Central memory CD8-positive, alpha-beta T cell (primary cell): ENCODE measurements around the gene EN1.

Experiments used
- ATAC-seq: fragments of 150-1000 bp; cut with Tn5 transposase; replicated peaks from 2 replicates; pipeline ENCODE4 v1.10.0; 2022; ENCODE audit warnings: mild to moderate bottlenecking, moderate FRiP score, moderate number of reproducible peaks; ENCODE audit not compliant: poor library complexity, severe bottlenecking; ENCODE audit errors: extremely low read depth
- DNase-seq, 2 donors: peaks; one replicate each; pipeline ENCODE4 v3.0.0; 2021; ENCODE audit warnings: low spot score in 2 of 2
- H3K27ac Mint-ChIP-seq: one replicate; pipeline ENCODE4 v1.8.0; 2022; ENCODE audit warnings: low read depth, mild to moderate bottlenecking, moderate library complexity, mixed read lengths
- H3K27me3 Mint-ChIP-seq: one replicate; pipeline ENCODE4 v1.8.0; 2022; ENCODE audit warnings: mixed read lengths
- H3K36me3 Mint-ChIP-seq: one replicate; pipeline ENCODE4 v1.8.0; 2022; ENCODE audit warnings: mild to moderate bottlenecking, moderate library complexity, mixed read lengths; ENCODE audit not compliant: insufficient read depth
- H3K4me1 Mint-ChIP-seq: one replicate; pipeline ENCODE4 v1.8.0; 2022; ENCODE audit warnings: mixed read lengths
- H3K4me3 Mint-ChIP-seq: one replicate; pipeline ENCODE4 v1.8.0; 2022; ENCODE audit warnings: mild to moderate bottlenecking, moderate library complexity, mixed read lengths
- H3K9me3 Mint-ChIP-seq: one replicate; pipeline ENCODE4 v1.8.0; 2022; ENCODE audit warnings: mixed read lengths

The EN1 gene

GRCh38 chr2:118834440-118834810, 13.0 kb downstream of the EN1 start:
- H3K4me3 Mint-ChIP-seq: no peak overlapping the region
- H3K9me3 Mint-ChIP-seq: no peaks in the 10 kb centered on the region
- H3K4me1 Mint-ChIP-seq: peaks cover 7% of the 10 kb centered on the region
- no peak overlapping the region for H3K27ac Mint-ChIP-seq
- H3K27me3 Mint-ChIP-seq: peaks cover 97% of the 10 kb centered on the region
- H3K36me3 Mint-ChIP-seq: peaks cover 2% of the 10 kb centered on the region
- DNase-seq (no peak), ATAC-seq (no peak)

DNA sequence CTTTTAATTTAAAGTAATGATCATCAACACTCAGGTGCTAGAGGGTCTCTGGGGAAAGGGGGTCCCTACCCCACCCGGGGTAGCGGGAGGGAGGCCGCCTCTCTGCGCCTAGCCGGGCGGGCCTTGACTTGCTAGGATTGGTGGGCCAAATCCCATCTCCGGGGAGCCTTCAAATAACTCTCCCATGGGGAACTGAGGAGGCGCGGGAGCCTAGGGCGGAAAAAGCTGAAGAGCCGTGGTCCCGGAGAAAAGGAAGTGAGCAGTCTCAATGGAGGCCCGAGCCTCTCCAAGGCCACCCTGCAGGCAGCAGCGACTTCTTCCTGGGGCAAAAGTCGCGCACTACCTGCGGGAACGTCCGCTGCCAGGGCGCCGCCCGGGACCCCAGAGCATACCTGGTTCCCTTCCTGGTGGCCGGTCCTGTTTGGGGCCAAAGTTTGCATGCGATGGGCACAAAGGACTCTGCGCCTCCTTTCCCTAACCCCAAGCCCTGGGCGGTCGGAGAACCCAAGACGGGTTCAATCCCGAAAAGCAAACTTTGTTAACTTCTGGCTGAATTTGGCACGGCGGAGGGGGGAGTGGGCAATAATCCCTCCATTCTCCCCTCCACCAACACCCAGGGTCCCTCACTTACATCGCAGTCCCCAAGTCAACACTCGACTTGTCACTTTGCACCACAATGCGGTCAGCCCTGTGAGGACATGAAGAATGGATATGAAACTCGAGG, 13.6 kb downstream of the EN1 start:
- Mint-ChIP-seq H3K27me3 (peaks cover 94% of the 10 kb centered on the region), H3K4me1 (peaks cover 7% of the 10 kb centered on the region), H3K36me3 (peaks cover 2% of the 10 kb centered on the region), H3K27ac (no peak overlapping the region), H3K9me3 (no peaks in the 10 kb centered on the region), H3K4me3 (no peak overlapping the region)
- DNase-seq (no peak), ATAC-seq (no peak)

- no peak for ATAC-seq
- Mint-ChIP-seq H3K4me1 (peaks cover 7% of the 10 kb centered on the region), H3K36me3 (peaks cover 2% of the 10 kb centered on the region), H3K4me3 (no peak overlapping the region), H3K27ac (no peak overlapping the region), H3K9me3 (no peaks in the 10 kb centered on the region), H3K27me3 (peaks cover 94% of the 10 kb centered on the region)
- DNase-seq: no peak
Measured at GRCh38 chr2:118832791-118833715, 14.4 kb downstream of the EN1 start.

DNA sequence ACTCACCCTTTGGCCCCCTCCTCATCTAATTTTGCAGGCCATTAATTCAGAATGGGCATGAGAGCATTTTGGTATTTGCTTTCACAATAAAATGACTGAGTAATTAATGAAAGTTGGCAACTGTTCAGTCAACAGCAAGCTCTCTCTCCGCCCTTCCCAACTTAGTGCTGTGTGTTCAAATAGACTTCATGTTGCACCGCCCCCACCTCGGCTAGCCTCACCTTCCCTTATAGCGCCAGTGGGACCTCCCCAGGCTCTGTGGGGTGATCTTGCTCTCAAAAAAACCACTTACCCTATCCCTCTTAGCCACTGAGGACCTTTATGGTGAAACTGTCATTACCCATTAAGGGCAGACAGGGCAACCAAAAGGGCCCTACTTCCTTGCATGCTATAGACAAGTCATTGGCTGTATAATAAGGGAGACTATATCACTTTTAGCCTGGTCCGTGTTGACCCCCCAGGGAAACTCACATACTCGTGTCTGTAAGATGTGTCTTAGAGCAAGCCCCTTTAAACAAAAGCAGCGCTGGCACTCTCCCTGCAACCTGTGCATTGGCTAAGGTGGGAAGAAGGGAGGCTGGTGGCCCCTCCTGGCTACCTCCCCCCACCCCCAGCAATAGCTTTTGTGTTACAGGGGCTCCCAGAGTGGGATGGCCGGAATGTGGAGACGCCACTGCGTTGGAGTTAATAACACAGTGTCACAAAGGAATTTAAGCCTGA, 15.2 kb downstream of the EN1 start:
- H3K4me1 Mint-ChIP-seq: peaks cover 7% of the 10 kb centered on the region
- DNase-seq: no peak
- H3K27me3 Mint-ChIP-seq: peaks cover 88% of the 10 kb centered on the region
- peaks cover 2% of the 10 kb centered on the region for H3K36me3 Mint-ChIP-seq
- no peaks in the 10 kb centered on the region for H3K9me3 Mint-ChIP-seq
- H3K4me3 Mint-ChIP-seq: no peak overlapping the region
- H3K27ac Mint-ChIP-seq: no peak overlapping the region
- ATAC-seq: no peak

DNA sequence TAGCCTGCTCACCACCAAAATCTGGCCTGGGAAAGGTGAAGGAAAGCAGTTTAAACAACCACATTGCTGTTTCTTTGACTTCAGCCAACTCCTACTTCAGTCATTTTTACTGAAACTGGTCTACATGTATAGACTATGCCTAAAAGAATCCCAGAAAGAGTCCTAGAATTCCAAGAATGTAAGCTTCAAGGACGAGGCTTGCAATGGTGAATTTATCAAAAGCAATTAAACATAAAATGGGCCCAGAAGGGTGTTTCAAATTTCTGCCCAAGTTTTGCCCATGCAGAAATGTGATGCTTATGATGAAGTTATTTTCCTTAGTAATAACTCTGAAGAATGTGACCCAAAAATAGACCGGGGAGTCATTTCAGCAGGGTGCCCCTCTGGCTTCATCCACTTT, 16.6 kb downstream of the EN1 start:
- ATAC-seq (no peak), DNase-seq (no peak)
- H3K27ac Mint-ChIP-seq: no peak overlapping the region
- no peak overlapping the region for H3K4me3 Mint-ChIP-seq
- H3K4me1 Mint-ChIP-seq: peaks cover 7% of the 10 kb centered on the region
- H3K27me3 Mint-ChIP-seq: peaks cover 84% of the 10 kb centered on the region
- H3K9me3 Mint-ChIP-seq: no peaks in the 10 kb centered on the region
- H3K36me3 Mint-ChIP-seq: peaks cover 2% of the 10 kb centered on the region

DNA sequence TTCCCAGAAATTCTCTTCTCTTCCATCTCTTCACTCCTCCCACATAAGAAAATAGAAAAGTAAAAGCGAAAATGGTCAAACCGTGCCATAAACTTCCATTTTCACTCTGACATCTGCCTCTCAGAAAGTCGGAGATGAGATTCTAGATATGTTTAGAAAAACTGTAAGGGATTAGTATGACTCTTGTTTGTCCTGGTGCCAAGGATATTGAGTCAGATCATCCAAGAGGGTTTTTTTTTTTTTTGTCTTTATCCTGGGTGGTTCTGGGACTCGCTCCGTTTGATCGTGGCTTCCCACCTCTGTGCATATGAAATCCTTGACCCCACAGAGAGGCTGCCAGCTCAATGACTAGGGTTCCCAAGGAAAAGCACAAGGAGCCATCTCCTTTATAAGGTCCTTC, 17.3 kb downstream of the EN1 start:
- H3K4me3 Mint-ChIP-seq: no peak overlapping the region
- H3K27me3 Mint-ChIP-seq: peaks cover 85% of the 10 kb centered on the region
- no peaks in the 10 kb centered on the region for H3K36me3 Mint-ChIP-seq
- H3K27ac Mint-ChIP-seq: no peak overlapping the region
- H3K9me3 Mint-ChIP-seq: no peaks in the 10 kb centered on the region
- no peak for DNase-seq
- ATAC-seq: no peak
- H3K4me1 Mint-ChIP-seq: peaks cover 2% of the 10 kb centered on the region

GRCh38 chr2:118826093-118826492, 21.4 kb downstream of the EN1 start:
- H3K4me1 Mint-ChIP-seq: no peaks in the 10 kb centered on the region
- H3K27ac Mint-ChIP-seq: peak overlapping the region; percentile 56
- no peaks in the 10 kb centered on the region for H3K36me3 Mint-ChIP-seq
- ATAC-seq: no peak
- H3K27me3 Mint-ChIP-seq: peaks cover 71% of the 10 kb centered on the region
- H3K9me3 Mint-ChIP-seq: no peaks in the 10 kb centered on the region
- no peak overlapping the region for H3K4me3 Mint-ChIP-seq
- no peak for DNase-seq

DNA sequence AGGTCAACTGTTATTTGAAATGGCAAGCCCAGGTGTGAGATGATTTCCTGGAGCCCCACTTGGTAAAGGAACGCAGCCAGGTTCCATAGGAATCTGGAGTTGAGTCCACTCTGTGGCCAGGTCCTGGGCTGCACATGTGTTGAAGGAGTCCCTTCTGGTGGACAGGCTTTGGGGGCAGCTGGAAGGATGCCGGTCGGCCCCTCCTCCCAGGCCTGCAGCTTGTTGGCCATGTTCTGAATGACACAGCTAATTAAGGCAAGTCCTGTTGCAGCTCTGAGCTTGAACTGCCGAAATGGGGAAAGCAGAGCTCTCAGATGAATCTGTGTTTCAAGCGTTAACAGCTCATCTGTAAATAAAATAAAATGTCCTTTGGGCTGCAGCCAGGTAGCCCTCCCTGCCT, 23.8 kb downstream of the EN1 start:
- H3K27ac Mint-ChIP-seq: no peak overlapping the region
- no peaks in the 10 kb centered on the region for H3K36me3 Mint-ChIP-seq
- peaks cover 74% of the 10 kb centered on the region for H3K27me3 Mint-ChIP-seq
- DNase-seq (no peak), ATAC-seq (no peak)
- no peak overlapping the region for H3K4me3 Mint-ChIP-seq
- H3K9me3 Mint-ChIP-seq: no peaks in the 10 kb centered on the region
- no peaks in the 10 kb centered on the region for H3K4me1 Mint-ChIP-seq

DNA sequence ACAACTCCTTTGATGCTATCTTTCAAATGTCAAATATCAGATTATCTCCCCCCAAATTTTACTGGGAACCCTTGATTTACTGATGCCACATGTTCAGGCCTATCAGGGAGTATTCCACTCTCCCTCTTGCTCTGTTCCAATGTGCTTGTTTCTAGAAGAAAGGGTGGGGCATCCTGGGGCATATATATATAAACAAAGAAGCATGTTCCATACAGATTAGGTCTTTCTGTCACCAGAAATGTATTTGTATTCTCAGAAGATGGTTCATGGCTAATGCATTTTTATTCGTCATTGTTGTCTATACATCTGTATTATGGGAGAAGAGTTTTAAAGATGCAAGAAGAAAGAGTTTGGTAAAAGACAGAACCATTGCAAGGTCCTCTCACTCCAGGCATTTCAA, 24.9 kb downstream of the EN1 start:
- H3K27me3 Mint-ChIP-seq: peaks cover 76% of the 10 kb centered on the region
- DNase-seq (no peak), ATAC-seq (no peak)
- no peak overlapping the region for H3K4me3 Mint-ChIP-seq
- H3K4me1 Mint-ChIP-seq: no peaks in the 10 kb centered on the region
- H3K9me3 Mint-ChIP-seq: no peaks in the 10 kb centered on the region
- H3K36me3 Mint-ChIP-seq: no peaks in the 10 kb centered on the region
- no peak overlapping the region for H3K27ac Mint-ChIP-seq

DNA sequence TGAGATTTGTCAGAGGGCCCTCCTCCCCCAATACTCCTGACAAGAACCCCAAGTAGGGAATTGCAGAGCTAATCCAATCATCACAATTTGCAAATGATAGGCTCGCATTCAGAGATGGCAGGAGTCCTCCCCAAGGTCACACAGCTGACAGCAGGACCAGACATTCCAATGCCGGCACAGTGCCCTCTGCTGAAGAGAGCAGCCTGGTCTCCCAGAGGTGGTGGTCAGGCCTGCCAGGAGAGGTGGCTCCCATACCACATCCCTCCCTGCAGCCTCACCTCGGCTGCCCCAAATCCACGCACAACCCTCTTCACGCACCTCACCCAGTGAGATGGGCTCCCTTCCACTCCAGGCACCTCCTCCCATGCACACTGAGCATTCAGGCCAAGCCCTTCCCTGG, 25.4 kb downstream of the EN1 start:
- H3K27ac Mint-ChIP-seq: no peak overlapping the region
- no peaks in the 10 kb centered on the region for H3K9me3 Mint-ChIP-seq
- no peaks in the 10 kb centered on the region for H3K36me3 Mint-ChIP-seq
- no peak for ATAC-seq
- no peaks in the 10 kb centered on the region for H3K4me1 Mint-ChIP-seq
- DNase-seq: no peak
- peaks cover 82% of the 10 kb centered on the region for H3K27me3 Mint-ChIP-seq
- H3K4me3 Mint-ChIP-seq: no peak overlapping the region

DNA sequence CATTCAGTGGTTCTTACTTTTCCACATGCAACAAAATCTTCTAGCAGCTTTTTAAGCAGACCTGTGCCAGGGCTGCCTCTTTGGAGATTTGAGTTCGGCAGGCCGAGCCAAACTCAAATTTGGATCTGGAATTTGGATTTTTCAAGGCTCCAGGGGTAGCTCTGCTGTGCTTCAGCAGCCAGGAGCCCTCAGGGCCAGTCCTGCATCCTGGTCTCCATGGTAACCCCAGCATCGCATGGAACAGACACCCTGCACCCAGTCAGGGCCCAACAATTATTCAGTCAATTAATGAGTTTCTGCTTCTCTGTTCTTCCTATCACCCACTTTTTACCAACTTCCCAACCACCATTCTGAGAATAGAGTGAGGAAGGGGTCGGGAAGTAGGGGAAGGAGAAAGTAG, 30.0 kb downstream of the EN1 start:
- Mint-ChIP-seq H3K4me3 (no peak overlapping the region), H3K36me3 (no peaks in the 10 kb centered on the region), H3K9me3 (no peaks in the 10 kb centered on the region), H3K27me3 (peaks cover 93% of the 10 kb centered on the region), H3K4me1 (no peaks in the 10 kb centered on the region), H3K27ac (no peak overlapping the region)
- no peak for ATAC-seq
- DNase-seq: no peak

- Mint-ChIP-seq H3K36me3 (no peaks in the 10 kb centered on the region), H3K4me3 (no peak overlapping the region), H3K27ac (no peak overlapping the region), H3K4me1 (no peaks in the 10 kb centered on the region), H3K9me3 (no peaks in the 10 kb centered on the region), H3K27me3 (peaks cover 93% of the 10 kb centered on the region)
- ATAC-seq (no peak), DNase-seq (no peak)
Measured at GRCh38 chr2:118816669-118817068, 30.8 kb downstream of the EN1 start.
